ENCODE results near the gene TTF2. TPM values are rescaled to one million over a fixed set of nuclear protein-coding genes. Genes with fewer than 3 reads are reported as not detected.

The TTF2 gene
- total and polyA plus RNA-seq, 4 donors = 6.8 to 10.7 (median 8.5) TPM

DNA sequence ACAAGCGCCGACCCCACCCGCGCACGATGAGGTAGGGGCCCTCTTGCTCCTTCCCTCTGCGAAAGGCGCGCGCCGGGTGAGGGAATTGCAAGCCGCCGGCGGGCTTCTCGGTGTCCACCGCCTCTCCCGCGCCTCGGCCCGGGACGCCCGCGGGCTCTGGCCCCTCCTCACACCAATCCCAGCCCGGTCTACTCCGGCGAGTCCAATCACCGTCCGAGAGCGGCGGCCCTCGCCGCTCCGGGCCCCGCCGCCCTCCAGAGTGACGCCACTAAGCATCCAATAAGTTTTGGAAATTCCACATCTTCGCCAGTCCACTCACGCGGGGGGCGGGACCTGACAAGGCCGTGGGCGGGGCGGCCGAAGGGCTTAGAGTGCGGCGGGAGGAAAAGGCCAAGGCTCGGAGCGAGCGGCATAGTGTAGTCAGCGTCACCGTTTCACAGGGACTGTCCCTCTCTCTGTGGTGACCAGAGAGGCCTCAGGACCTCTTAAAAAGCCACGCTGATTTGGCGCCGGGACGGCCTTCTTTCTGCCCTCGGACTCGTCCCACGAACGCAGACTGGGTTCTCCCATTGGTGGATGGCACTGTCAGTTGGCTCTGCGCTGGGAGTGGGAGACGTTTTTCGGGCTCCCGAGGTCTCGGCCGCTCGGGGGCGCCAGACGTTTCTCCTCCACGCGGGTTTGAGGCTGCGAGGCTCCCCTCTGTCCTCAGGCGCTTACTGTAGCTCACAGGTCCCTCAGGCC lies 61.6 kb downstream of the TTF2 start, which contains the start of gene TRIM45:
Gene TRIM45, minus strand, starts transcription at position 161 of the 741 bp plus-strand sequence. CDS start 548 bp downstream, outside the sequence.
- Histone ChIP-seq H3K27ac (ENCODE audit: low read depth, low read length) (peak within 1 kb of the TSS; percentile 97), H3K27me3 (ENCODE audit: control insufficient read depth, insufficient read depth, low read length) (no peaks in the 10 kb centered on the region), H3K4me3 (ENCODE audit: low read depth, low read length) (peak within 1 kb of the TSS; percentile 89), H3K4me1 (ENCODE audit: control insufficient read depth, insufficient read depth, low read length) (peaks cover 23% of the 10 kb centered on the region), H3K36me3 (ENCODE audit: control insufficient read depth, insufficient read depth, low read length) (peaks cover 5% of the 10 kb centered on the region), H3K9me3 (ENCODE audit: control insufficient read depth, insufficient read depth, low read length) (no peaks in the 10 kb centered on the region)
- WGBS (ENCODE audit: insufficient coverage) = under 1% methylated on average over 71 of the region's 71 CpGs
- peak; percentile 91 to 99 (median 96) for DNase-seq (ENCODE audit: low read depth in 4 of 6, low spot score in 6 of 6)

DNA sequence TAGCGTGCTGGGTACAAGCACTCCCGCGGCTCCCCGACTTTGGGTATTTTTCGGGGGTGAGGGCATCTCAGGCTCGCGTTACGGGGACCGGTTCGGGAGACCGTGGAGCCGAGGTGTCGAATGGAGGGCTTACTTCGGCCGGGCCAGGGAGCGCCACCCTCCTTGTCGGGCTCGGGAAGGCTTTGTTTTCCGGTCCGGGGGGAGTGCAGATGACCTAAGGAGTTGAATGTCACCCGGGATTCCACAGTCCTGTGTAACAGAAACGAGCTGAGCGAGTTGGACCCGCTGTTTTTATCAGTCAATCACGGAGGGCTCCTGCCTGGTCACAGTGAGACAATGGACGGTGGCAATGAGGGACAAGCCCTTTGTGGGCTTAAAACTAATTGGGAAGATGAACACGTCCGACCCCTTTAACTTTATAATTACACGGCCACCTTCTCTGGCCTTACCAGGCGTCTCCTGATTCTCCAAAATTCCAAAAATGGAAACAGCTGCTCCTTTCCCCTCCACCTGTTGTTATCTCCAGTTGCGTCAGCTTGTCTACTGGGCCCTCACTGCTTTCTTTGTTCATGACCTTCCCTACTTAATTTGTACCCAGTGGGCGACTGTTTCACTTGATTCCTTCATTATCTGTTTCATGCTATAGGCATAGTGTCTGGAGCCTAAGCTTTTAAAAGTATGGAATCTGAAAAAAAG lies 62.4 kb downstream of the TTF2 start:
- no peaks in the 10 kb centered on the region for H3K9me3 ChIP-seq (ENCODE audit: control insufficient read depth, insufficient read depth, low read length)
- DNase-seq (ENCODE audit: low read depth in 4 of 6, low spot score in 6 of 6) = no peak

DNA sequence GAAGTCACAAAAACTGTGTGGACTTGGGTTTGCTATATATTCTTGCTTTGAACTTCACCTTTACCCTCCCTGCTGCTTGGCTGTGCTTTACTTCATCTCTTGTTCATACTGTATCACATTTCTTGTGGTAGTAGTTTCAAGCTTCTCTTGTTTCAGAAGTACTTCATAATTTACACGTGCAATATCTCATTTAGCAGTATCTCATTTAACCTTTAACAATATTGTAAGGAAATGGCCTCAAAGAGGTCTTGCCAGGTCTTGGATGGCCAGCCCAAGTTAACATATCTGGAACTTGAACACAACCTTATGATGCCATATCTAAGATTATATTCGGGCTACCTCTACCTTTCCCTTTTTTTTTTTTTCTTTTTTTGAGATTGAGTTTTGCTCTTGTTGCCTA lies 63.1 kb downstream of the TTF2 start:
- DNase-seq (ENCODE audit: low read depth in 4 of 6, low spot score in 6 of 6) = no peak
- H3K27ac ChIP-seq (ENCODE audit: low read depth, low read length) = no peak overlapping the region
- H3K4me1 ChIP-seq (ENCODE audit: control insufficient read depth, insufficient read depth, low read length) = peaks cover 19% of the 10 kb centered on the region
- H3K9me3 ChIP-seq (ENCODE audit: control insufficient read depth, insufficient read depth, low read length) = no peaks in the 10 kb centered on the region
- no CpG with 5 or more reads among the region's 2 CpGs for WGBS (ENCODE audit: insufficient coverage)
- no peaks in the 10 kb centered on the region for H3K27me3 ChIP-seq (ENCODE audit: control insufficient read depth, insufficient read depth, low read length)
- peaks cover 3% of the 10 kb centered on the region for H3K36me3 ChIP-seq (ENCODE audit: control insufficient read depth, insufficient read depth, low read length)
- H3K4me3 ChIP-seq (ENCODE audit: low read depth, low read length) = no peak overlapping the region

More for the DNA sequence above, 62.4 kb downstream of the TTF2 start:
- peaks cover 5% of the 10 kb centered on the region for H3K36me3 ChIP-seq (ENCODE audit: control insufficient read depth, insufficient read depth, low read length)
- no peaks in the 10 kb centered on the region for H3K27me3 ChIP-seq (ENCODE audit: control insufficient read depth, insufficient read depth, low read length)
- H3K4me3 ChIP-seq (ENCODE audit: low read depth, low read length) = peak overlapping the region; percentile 89
- 9% methylated on average over 26 of the region's 32 CpGs for WGBS (ENCODE audit: insufficient coverage)
- peaks cover 23% of the 10 kb centered on the region for H3K4me1 ChIP-seq (ENCODE audit: control insufficient read depth, insufficient read depth, low read length)
- peak overlapping the region; percentile 97 for H3K27ac ChIP-seq (ENCODE audit: low read depth, low read length)

DNA sequence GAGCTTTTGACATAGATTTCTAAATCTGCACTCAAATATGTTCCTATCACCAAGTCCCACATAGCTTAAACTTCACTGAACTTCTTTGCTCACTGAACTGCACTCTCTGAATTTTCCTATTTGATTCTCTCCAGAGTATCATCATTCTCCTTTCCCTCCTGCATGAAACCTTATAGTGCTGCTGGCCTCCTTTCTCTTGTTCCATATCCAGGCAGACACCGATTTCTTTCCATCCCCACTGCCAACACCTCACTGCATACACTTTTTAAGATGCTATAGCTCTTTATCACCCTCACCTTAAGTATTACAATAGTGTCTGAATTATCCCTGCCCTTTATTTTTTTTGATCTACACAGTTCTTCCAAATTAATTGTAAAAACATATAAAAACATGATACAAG lies 64.5 kb downstream of the TTF2 start:
- 83% methylated on average over 1 of the region's 1 CpG for WGBS (ENCODE audit: insufficient coverage)
- H3K27ac ChIP-seq (ENCODE audit: low read depth, low read length) = no peak overlapping the region

DNA sequence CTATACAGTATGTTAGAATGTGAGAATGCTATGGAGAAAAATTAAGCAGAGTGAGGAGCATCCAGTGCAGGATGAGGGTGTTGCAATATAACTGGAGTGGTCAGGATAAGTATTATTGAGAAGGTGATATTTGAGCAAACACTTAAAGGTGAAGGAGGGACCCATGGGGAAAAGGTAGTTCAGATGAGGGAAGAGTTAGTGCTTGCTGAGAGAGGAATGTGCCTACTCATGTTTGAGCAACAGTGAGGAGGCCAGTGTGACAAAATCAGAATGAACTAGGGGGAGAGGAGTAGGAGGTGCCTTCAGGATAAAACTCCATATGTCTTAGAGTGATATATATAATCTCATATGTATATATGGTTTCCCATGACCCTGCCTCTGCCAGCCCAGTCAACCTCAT lies 67.7 kb downstream of the TTF2 start:
- no peaks in the 10 kb centered on the region for H3K36me3 ChIP-seq (ENCODE audit: control insufficient read depth, insufficient read depth, low read length)
- no peak for DNase-seq (ENCODE audit: low read depth in 4 of 6, low spot score in 6 of 6)
- H3K9me3 ChIP-seq (ENCODE audit: control insufficient read depth, insufficient read depth, low read length) = no peaks in the 10 kb centered on the region

More for the DNA sequence above, 64.5 kb downstream of the TTF2 start:
- DNase-seq (ENCODE audit: low read depth in 4 of 6, low spot score in 6 of 6) = no peak
- no peak overlapping the region for H3K4me3 ChIP-seq (ENCODE audit: low read depth, low read length)
- peaks cover 16% of the 10 kb centered on the region for H3K4me1 ChIP-seq (ENCODE audit: control insufficient read depth, insufficient read depth, low read length)
- H3K27me3 ChIP-seq (ENCODE audit: control insufficient read depth, insufficient read depth, low read length) = no peaks in the 10 kb centered on the region
- H3K9me3 ChIP-seq (ENCODE audit: control insufficient read depth, insufficient read depth, low read length) = no peaks in the 10 kb centered on the region
- H3K36me3 ChIP-seq (ENCODE audit: control insufficient read depth, insufficient read depth, low read length) = no peaks in the 10 kb centered on the region

DNA sequence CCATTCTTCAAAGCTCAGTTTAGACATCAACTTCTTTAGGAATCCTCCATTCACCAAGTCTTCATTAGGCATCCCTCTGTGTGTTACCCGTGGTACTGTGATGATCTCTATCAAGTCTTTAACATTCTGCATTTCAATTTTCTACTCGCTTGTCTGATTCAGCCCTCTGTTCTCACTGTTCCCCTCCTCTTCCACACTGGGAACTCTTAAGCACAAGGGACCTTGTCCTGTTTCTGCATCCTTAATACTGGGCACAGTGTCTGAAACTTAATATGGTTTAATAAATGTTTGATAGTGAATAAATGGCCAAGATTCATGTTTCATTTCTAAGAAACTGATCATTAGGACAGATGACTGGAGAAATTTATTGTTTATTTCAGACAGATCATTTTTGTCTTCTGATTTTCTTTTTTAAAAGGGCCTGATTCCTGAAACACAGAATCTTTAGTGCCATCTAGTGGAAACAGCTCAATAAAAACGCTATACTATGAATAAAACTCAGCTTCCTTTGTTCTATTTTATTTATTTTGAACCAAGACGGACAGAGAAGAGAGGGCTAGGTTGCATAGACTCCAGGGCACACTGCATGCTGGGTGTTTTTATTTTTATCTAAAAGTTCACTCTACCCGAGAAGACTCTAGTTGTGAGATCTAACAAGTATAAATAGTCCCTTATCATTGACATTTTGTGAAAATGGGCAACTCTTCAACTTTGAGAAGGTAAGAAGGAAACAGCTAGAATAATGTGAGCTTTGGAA lies 68.4 kb downstream of the TTF2 start:
- H3K27me3 ChIP-seq (ENCODE audit: control insufficient read depth, insufficient read depth, low read length) = no peaks in the 10 kb centered on the region
- H3K4me3 ChIP-seq (ENCODE audit: low read depth, low read length) = no peak overlapping the region
- no peaks in the 10 kb centered on the region for H3K4me1 ChIP-seq (ENCODE audit: control insufficient read depth, insufficient read depth, low read length)
- DNase-seq (ENCODE audit: low read depth in 4 of 6, low spot score in 6 of 6) = peak in 3 of 6 donors; percentile 47 to 91 (median 82)
- H3K9me3 ChIP-seq (ENCODE audit: control insufficient read depth, insufficient read depth, low read length) = no peaks in the 10 kb centered on the region
- WGBS (ENCODE audit: insufficient coverage) = 70% methylated on average over 1 of the region's 5 CpGs
- no peaks in the 10 kb centered on the region for H3K36me3 ChIP-seq (ENCODE audit: control insufficient read depth, insufficient read depth, low read length)
- no peak overlapping the region for H3K27ac ChIP-seq (ENCODE audit: low read depth, low read length)

More for the DNA sequence above, 67.7 kb downstream of the TTF2 start:
- no peak overlapping the region for H3K4me3 ChIP-seq (ENCODE audit: low read depth, low read length)
- H3K4me1 ChIP-seq (ENCODE audit: control insufficient read depth, insufficient read depth, low read length) = no peaks in the 10 kb centered on the region
- H3K27me3 ChIP-seq (ENCODE audit: control insufficient read depth, insufficient read depth, low read length) = no peaks in the 10 kb centered on the region
- no peak overlapping the region for H3K27ac ChIP-seq (ENCODE audit: low read depth, low read length)

DNA sequence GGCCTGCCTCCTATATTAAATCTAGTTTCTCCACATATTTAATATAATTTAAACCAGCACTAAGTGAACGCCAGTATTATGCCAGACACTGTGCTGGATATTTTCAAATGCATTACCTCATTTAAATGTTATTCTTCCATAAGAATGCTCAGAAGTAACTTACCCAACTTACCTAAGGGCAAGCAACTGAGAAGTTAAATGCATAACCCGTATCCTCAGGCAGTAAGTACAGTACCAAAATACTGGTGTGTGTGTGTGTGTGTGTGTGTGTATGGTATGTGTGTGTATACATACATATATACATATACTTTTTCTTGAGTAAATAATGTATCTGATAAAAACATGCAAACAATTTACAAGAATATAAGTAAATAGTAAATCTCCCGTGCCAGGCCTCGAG lies 70.4 kb downstream of the TTF2 start:
- no peak for DNase-seq (ENCODE audit: low read depth in 4 of 6, low spot score in 6 of 6)
- 67% methylated on average over 1 of the region's 4 CpGs for WGBS (ENCODE audit: insufficient coverage)
- H3K4me3 ChIP-seq (ENCODE audit: low read depth, low read length) = no peak overlapping the region

DNA sequence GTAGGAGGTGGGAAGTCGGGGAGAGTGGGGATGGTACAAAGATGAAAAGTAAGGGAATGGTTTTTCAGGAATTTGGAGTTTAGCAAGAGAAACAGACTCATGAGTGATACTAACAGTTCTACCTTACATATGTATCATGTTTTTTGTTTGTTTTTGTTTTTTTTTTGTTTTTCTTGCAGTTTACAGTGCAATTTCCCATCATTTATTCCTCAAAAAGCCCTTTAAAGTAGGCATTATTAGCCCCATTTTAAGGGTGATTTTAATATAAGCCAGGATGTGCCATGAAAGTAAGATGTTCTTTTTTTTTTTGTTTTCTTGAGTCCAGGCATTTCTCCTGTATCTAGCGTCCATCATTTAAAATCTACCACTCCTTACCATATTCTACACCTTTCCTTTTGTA lies 75.2 kb downstream of the TTF2 start:
- DNase-seq (ENCODE audit: low read depth in 4 of 6, low spot score in 6 of 6) = no peak
- H3K9me3 ChIP-seq (ENCODE audit: control insufficient read depth, insufficient read depth, low read length) = no peaks in the 10 kb centered on the region
- H3K4me3 ChIP-seq (ENCODE audit: low read depth, low read length) = no peak overlapping the region
- no peaks in the 10 kb centered on the region for H3K4me1 ChIP-seq (ENCODE audit: control insufficient read depth, insufficient read depth, low read length)
- no peak overlapping the region for H3K27ac ChIP-seq (ENCODE audit: low read depth, low read length)
- H3K36me3 ChIP-seq (ENCODE audit: control insufficient read depth, insufficient read depth, low read length) = no peaks in the 10 kb centered on the region
- 33% methylated on average over 1 of the region's 2 CpGs for WGBS (ENCODE audit: insufficient coverage)
- no peaks in the 10 kb centered on the region for H3K27me3 ChIP-seq (ENCODE audit: control insufficient read depth, insufficient read depth, low read length)

More for the DNA sequence above, 70.4 kb downstream of the TTF2 start:
- Histone ChIP-seq H3K4me1 (ENCODE audit: control insufficient read depth, insufficient read depth, low read length) (no peaks in the 10 kb centered on the region), H3K27me3 (ENCODE audit: control insufficient read depth, insufficient read depth, low read length) (no peaks in the 10 kb centered on the region), H3K9me3 (ENCODE audit: control insufficient read depth, insufficient read depth, low read length) (no peaks in the 10 kb centered on the region), H3K36me3 (ENCODE audit: control insufficient read depth, insufficient read depth, low read length) (no peaks in the 10 kb centered on the region), H3K27ac (ENCODE audit: low read depth, low read length) (no peak overlapping the region)

DNA sequence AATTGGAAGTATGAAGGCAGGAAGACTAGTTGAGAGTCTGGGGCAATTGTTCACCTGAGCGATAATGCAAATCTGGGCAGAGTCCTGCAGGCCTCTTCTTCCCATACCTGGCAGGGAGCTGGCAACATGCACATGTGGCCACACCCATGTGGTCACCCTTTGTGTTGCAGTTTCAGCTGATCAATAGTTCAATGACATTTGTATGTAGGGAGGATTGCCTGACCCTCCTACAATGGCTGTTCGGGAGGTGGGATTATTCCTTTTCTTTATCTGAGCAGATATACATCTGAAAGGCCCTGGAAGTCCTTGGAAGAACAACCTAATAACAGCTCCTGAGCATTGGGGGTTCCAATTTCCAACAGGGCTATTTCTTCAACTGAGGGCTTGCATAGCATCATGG lies 76.6 kb downstream of the TTF2 start:
- WGBS (ENCODE audit: insufficient coverage) = 53% methylated on average over 2 of the region's 2 CpGs
- H3K27ac ChIP-seq (ENCODE audit: low read depth, low read length) = no peak overlapping the region

More for the DNA sequence above, 76.6 kb downstream of the TTF2 start:
- Histone ChIP-seq H3K36me3 (ENCODE audit: control insufficient read depth, insufficient read depth, low read length) (no peaks in the 10 kb centered on the region), H3K4me3 (ENCODE audit: low read depth, low read length) (no peak overlapping the region), H3K27me3 (ENCODE audit: control insufficient read depth, insufficient read depth, low read length) (no peaks in the 10 kb centered on the region), H3K9me3 (ENCODE audit: control insufficient read depth, insufficient read depth, low read length) (no peaks in the 10 kb centered on the region), H3K4me1 (ENCODE audit: control insufficient read depth, insufficient read depth, low read length) (no peaks in the 10 kb centered on the region)
- DNase-seq (ENCODE audit: low read depth in 4 of 6, low spot score in 6 of 6) = no peak
